Measurements from ENCODE around the gene HSPA8.

DNA sequence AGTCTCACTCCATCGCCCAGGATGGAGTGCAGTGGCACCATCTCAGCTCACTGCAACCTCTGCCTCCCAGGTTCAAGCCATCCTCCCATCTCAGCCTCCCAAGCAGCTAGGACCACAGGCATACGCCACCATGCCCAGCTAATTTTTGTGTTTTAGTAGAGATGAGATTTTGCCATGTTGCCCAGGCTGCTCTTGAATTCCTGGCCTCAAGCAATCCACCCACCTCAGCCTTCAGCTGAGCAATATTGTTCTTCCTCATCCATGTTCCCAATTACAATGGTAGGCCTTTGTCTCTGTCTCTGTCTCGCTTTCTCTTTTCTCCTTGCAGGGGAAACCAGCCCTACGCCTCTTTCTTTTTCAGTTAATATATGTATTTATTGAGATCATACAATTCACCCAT is 10.3 kb downstream of the HSPA8 start:
- no peak for TF ChIP-seq EP300 (IDR thresholded peaks at IDR 0.05)
- TF ChIP-seq, protein P1, sequence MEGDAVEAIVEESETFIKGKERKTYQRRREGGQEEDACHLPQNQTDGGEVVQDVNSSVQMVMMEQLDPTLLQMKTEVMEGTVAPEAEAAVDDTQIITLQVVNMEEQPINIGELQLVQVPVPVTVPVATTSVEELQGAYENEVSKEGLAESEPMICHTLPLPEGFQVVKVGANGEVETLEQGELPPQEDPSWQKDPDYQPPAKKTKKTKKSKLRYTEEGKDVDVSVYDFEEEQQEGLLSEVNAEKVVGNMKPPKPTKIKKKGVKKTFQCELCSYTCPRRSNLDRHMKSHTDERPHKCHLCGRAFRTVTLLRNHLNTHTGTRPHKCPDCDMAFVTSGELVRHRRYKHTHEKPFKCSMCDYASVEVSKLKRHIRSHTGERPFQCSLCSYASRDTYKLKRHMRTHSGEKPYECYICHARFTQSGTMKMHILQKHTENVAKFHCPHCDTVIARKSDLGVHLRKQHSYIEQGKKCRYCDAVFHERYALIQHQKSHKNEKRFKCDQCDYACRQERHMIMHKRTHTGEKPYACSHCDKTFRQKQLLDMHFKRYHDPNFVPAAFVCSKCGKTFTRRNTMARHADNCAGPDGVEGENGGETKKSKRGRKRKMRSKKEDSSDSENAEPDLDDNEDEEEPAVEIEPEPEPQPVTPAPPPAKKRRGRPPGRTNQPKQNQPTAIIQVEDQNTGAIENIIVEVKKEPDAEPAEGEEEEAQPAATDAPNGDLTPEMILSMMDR (IDR thresholded peaks at IDR 0.05), result no peak
- no peak for TF ChIP-seq POLR2A (IDR thresholded peaks at IDR 0.05)
- no peak for TF ChIP-seq POLR2AphosphoS5 (IDR thresholded peaks at IDR 0.05)

Measured in gastroesophageal sphincter (tissue), 3 donors.